GM12872 (cell line): ENCODE results near the gene ADORA2B.

ENCODE experiments used
- TF ChIP-seq, protein P1 (sequence below): IDR thresholded peaks from 3 replicates; pipeline ENCODE4 v1.5.1; 2011; ENCODE audit warnings: low read depth, mild to moderate bottlenecking, low read length, moderate library complexity; ENCODE audit not compliant: insufficient read depth

Gene ADORA2B

GRCh38 chr17:15942207-15942833 is 2.6 kb upstream of the ADORA2B start:
- TF ChIP-seq, protein P1, sequence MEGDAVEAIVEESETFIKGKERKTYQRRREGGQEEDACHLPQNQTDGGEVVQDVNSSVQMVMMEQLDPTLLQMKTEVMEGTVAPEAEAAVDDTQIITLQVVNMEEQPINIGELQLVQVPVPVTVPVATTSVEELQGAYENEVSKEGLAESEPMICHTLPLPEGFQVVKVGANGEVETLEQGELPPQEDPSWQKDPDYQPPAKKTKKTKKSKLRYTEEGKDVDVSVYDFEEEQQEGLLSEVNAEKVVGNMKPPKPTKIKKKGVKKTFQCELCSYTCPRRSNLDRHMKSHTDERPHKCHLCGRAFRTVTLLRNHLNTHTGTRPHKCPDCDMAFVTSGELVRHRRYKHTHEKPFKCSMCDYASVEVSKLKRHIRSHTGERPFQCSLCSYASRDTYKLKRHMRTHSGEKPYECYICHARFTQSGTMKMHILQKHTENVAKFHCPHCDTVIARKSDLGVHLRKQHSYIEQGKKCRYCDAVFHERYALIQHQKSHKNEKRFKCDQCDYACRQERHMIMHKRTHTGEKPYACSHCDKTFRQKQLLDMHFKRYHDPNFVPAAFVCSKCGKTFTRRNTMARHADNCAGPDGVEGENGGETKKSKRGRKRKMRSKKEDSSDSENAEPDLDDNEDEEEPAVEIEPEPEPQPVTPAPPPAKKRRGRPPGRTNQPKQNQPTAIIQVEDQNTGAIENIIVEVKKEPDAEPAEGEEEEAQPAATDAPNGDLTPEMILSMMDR = no peak

GRCh38 chr17:15943971-15944758 is 765 bp upstream of the ADORA2B start:
- TF ChIP-seq, protein P1 = no peak

GRCh38 chr17:15945527-15946191 is 729 bp downstream of the ADORA2B start:
- TF ChIP-seq, protein P1 = no peak

GRCh38 chr17:15946611-15947120 is 1.7 kb downstream of the ADORA2B start:
- TF ChIP-seq, protein P1 = no peak

GRCh38 chr17:15947271-15947670 is 2.3 kb downstream of the ADORA2B start:
- TF ChIP-seq, protein P1 = no peak

GRCh38 chr17:15947976-15948752 is 3.2 kb downstream of the ADORA2B start:
- TF ChIP-seq, protein P1 = no peak
